Right lobe of liver (tissue), 6 donors: ENCODE data around the gene MIA3. TPM values are rescaled to one million over a fixed set of nuclear protein-coding genes. Genes with fewer than 3 reads are reported as not detected.
A peak's percentile ranks its signal among the peaks of the same experiment; 100 is the strongest.

ENCODE experiments used
- ATAC-seq, 4 donors: fragments of 200-7000 bp; cut with Tn5 transposase; one replicate each; pipeline ENCODE4 v1.9.1; 2020; ENCODE audit warnings: mild to moderate bottlenecking in 4 of 4, moderate library complexity in 4 of 4
- DNase-seq, 3 donors: peaks; one replicate each; pipeline ENCODE4 v3.0.0-alpha.2; 2020
- H3K27ac ChIP-seq, 3 donors: fragments of 200-600 bp; one replicate each; pipeline ENCODE4 v1.8.0; 2022
- H3K27me3 ChIP-seq, 2 donors: fragments of 200-600 bp; one replicate each; pipeline ENCODE4 v1.8.0; 2022
- H3K36me3 ChIP-seq, 4 donors: fragments of 200-600 bp; sonication (generic) in 1 of 4; one replicate each; pipeline versions ENCODE4 v1.5.1 to v1.8.0; 2017 to 2022; ENCODE audit warnings: control low read depth in 1 of 4
- H3K4me1 ChIP-seq, 4 donors: fragments of 200-600 bp; sonication (generic) in 1 of 4; one replicate each; pipeline versions ENCODE4 v1.5.1 to v1.8.0; 2017 to 2022; ENCODE audit warnings: control low read depth in 1 of 4
- H3K4me3 ChIP-seq, 3 donors: fragments of 200-600 bp; one replicate each; pipeline ENCODE4 v1.8.0; 2022
- H3K9me3 ChIP-seq, 4 donors: fragments of 200-600 bp; sonication (generic) in 1 of 4; one replicate each; pipeline versions ENCODE4 v1.5.1 to v1.8.0; 2017 to 2022; ENCODE audit warnings: control low read depth in 1 of 4
- POLR2A ChIP-seq: fragments of 450-650 bp; IDR thresholded peaks from one replicate; pipeline ENCODE4 v1.6.1; 2017; ENCODE audit warnings: antibody characterized with exemption, mild to moderate bottlenecking
- WGBS: methylation state at CpG from one replicate; pipeline ENCODE4 v1.1.6; 2018; ENCODE audit warnings: low coverage, low lambda C conversion rate; ENCODE audit not compliant: insufficient coverage; ENCODE audit errors: missing lambda C conversion rate; 5-methylcytosine and 5-hydroxymethylcytosine counted together
- intact Hi-C, 2 donors: fragments of 100-400 bp; cut with DNase I; formaldehyde crosslinking; loops; one replicate each; pipeline versions ENCODE4 v1.11.2 to v1.14.1; 2022
- total RNA-seq, 6 experiments: library from RNA; depleted of rRNA in 2 of 6; stranded (reverse); fragments of >200 nt in 2 of 6; fragmentation: NEBNext Ultra II Directional in 3 of 6; extraction: Animal tissue kit (Norgen Biotek cat#: 25700) in 3 of 6; gene quantifications; one replicate each; pipeline versions ENCODE4 v1.1.0 to v1.2.4, GENCODE V29; 2016 to 2023
- TF ChIP-seq, protein P1 (sequence below), 4 donors: fragments of 200-600 bp in 3 of 4; fragments of 450-650 bp in 1 of 4; IDR thresholded peaks; one replicate each; pipeline versions ENCODE4 v1.5.1 to v1.8.0; 2016 to 2022; ENCODE audit warnings: antibody characterized with exemption in 4 of 4, mild to moderate bottlenecking in 2 of 4
- donor health status: DM: no; HTN: yes; CAD: no.
- donor health status: DM: no; HTN: no; CAD: no.
- donor health status: DM: no; HTN: no; CAD: no.
- donor health status: DM: no; HTN: yes; CAD: no.
- donor health status: DM: no; HTN: yes; CAD: no.

Gene MIA3
- total RNA-seq, 6 experiments from 2014 or later: 40.6 to 89.6 (median 60.6) TPM

DNA sequence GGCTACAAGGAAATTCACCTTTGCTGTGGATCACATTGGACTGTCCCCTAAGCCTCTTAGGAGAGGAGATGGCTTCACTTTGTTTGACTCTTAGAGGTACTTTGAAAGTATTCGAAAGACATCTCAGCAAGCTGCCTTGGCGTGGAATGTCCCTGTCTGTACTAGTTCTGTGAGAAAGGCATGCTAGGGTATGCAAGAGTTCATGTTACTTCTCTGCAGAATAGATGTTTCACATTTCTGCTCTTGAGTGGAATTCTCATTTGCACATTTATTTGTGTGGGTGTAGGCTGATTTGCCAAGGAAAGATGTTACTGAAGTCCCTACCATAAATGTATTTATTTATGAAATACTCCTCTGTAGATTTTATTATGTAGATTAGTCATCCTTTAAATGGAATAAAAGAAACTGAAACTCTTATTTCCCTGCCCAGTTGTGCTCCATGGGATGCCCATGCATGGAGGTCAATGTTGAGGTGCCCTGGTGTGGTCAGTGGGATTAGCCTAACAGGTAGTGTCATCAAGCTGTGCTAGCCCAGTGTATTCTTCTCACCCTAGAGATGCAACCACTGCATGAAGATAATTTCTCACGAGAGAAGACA, 13.8 kb downstream of the MIA3 start:
- Histone ChIP-seq H3K36me3 (peaks cover 0 to 38% (median 7%) of the 10 kb centered on the region in 4 donors), H3K9me3 (no peaks in the 10 kb centered on the region), H3K27me3 (no peaks in the 10 kb centered on the region), H3K27ac (peak overlapping the region in 2 of 3 donors; percentile 21 to 30), H3K4me1 (peaks cover 0 to 25% (median 1%) of the 10 kb centered on the region in 4 donors), H3K4me3 (no peak overlapping the region)
- ATAC-seq (no peak), DNase-seq (no peak)
- WGBS: 100% methylated on average over 3 of the region's 3 CpGs
- intact Hi-C loops: loop anchor here (5.0 to 10.0 kb wide), 2 partner anchors 164 to 167 kb away; no protein-coding TSS in a partner anchor
- TF ChIP-seq, protein P1, sequence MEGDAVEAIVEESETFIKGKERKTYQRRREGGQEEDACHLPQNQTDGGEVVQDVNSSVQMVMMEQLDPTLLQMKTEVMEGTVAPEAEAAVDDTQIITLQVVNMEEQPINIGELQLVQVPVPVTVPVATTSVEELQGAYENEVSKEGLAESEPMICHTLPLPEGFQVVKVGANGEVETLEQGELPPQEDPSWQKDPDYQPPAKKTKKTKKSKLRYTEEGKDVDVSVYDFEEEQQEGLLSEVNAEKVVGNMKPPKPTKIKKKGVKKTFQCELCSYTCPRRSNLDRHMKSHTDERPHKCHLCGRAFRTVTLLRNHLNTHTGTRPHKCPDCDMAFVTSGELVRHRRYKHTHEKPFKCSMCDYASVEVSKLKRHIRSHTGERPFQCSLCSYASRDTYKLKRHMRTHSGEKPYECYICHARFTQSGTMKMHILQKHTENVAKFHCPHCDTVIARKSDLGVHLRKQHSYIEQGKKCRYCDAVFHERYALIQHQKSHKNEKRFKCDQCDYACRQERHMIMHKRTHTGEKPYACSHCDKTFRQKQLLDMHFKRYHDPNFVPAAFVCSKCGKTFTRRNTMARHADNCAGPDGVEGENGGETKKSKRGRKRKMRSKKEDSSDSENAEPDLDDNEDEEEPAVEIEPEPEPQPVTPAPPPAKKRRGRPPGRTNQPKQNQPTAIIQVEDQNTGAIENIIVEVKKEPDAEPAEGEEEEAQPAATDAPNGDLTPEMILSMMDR (IDR thresholded peaks at IDR 0.05): no peak
- no peak for TF ChIP-seq POLR2A

DNA sequence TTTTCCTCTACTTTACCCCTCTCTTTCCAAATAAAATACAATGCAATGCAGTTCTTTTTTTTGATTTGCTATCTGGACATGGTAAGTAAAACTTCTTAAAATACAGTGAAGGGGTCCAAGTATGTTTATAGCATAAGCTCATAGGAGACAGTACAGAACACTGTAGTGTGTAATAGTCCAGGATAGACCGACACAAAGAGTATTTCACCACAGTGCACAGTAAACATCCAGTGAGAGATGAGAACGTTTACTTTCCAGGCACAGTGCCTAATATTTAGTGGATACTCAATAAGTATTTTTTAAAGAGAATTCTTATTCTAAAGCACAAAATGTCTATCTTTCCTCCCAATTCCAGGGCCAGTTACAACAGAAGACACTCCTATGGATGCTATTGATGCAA, 14.9 kb downstream of the MIA3 start:
- Histone ChIP-seq H3K9me3 (no peaks in the 10 kb centered on the region), H3K27ac (peak overlapping the region in 2 of 3 donors; percentile 38 to 56), H3K27me3 (no peaks in the 10 kb centered on the region), H3K4me3 (no peak overlapping the region), H3K4me1 (peaks cover 0 to 18% (median 0%) of the 10 kb centered on the region in 4 donors), H3K36me3 (peaks cover 0 to 31% (median 6%) of the 10 kb centered on the region in 4 donors)
- DNase-seq (no peak), ATAC-seq (peak; percentile 89 to 92 (median 90))
- no peak for TF ChIP-seq POLR2A
- intact Hi-C loops: loop anchor here (5.0 to 10.0 kb wide), 2 partner anchors 165 to 168 kb away; no protein-coding TSS in a partner anchor
- 27% methylated on average over 2 of the region's 2 CpGs for WGBS

DNA sequence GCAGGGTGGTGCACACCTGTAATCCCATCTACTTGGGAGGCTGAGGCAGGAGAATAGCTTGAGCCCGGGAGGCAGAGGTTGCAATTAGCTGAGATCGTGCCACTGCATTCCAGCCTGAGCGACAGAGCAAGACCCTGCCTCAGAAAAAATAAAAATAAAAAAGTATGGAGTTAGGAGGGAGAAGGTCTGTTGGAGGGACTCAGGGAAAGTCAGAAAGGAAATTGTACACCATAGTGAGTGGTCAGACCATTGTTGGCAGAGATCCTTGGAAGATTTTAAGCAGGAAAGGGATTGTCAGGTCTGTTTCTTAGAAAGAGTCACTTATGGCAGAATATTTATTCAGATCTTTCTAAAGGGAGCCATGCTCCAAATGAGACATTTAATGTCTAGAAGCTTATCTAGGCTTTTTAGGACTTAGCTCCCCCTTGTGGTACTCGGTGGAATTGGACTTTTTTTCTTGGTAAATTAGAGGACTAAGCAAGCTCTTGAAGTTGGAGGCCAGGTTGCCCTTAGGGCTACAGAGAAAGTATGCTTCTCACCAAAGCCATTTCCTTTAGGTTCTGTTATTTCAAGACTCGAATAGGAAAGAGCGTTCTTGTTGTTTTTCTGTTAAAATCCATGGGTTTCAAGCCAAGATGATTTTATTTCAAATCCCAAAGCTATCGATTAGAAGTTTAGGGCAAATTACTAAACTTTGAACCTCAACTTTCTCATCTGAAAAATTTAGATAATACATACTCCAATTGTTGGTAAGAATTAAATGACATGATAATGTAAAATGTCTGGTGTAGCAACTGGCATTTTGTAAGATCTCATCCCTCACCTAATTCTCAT, 16.5 kb downstream of the MIA3 start:
- no peak overlapping the region for H3K4me3 ChIP-seq
- intact Hi-C loops: loop anchor here (5.0 to 10.0 kb wide), 2 partner anchors 167 to 170 kb away; no protein-coding TSS in a partner anchor
- 36% methylated on average over 7 of the region's 7 CpGs for WGBS
- peak; percentile 85 to 91 (median 88) for ATAC-seq
- TF ChIP-seq, protein P1 (IDR thresholded peaks at IDR 0.05): peak; percentile 89 to 93 (median 91)
- TF ChIP-seq POLR2A: no peak
- peak overlapping the region in 2 of 3 donors; percentile 17 to 24 for H3K27ac ChIP-seq
- no peaks in the 10 kb centered on the region for H3K27me3 ChIP-seq
- peaks cover 0 to 22% (median 4%) of the 10 kb centered on the region in 4 donors for H3K36me3 ChIP-seq
- DNase-seq: peak in 1 of 3 donors; percentile 67
- H3K9me3 ChIP-seq: no peaks in the 10 kb centered on the region
- peaks cover 0 to 17% (median 0%) of the 10 kb centered on the region in 4 donors for H3K4me1 ChIP-seq

DNA sequence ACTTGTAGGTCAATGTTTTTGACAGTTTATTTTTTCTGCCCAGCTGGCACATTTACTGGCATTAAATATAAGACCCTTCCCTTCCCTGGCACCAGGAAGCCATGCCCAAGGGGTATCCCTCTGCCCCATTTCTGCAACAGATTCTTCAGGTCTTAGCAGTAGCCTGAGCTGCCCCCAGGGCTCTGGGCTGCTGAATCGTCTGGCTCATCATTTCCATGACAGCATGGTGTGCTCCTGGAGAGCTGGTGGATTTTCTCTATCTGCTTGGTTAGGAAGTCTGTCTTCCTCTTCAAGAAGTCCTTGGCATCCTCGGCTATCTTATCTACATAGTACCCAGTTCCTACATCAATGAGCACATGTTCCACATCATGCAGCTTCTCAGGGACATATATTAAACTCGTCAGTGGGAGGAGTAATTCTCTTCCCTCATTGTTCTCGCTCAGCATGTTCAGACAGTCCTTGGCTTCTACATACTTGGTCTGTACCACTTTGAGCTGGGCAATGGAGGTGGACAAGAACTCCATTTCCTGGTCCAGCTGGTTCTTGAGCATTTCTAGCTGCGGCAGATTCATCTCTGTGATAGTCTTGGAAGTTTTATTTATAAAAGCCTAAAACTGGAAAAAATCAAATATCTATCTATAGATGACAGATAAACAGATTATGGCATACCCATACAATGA, 23.5 kb downstream of the MIA3 start:
- TF ChIP-seq, protein P1 (IDR thresholded peaks at IDR 0.05): no peak
- TF ChIP-seq POLR2A: no peak
- Histone ChIP-seq H3K27ac (no peak overlapping the region), H3K36me3 (peaks cover 0 to 8% (median 3%) of the 10 kb centered on the region in 4 donors), H3K4me3 (no peak overlapping the region), H3K9me3 (no peaks in the 10 kb centered on the region), H3K27me3 (no peaks in the 10 kb centered on the region), H3K4me1 (peaks cover 0 to 8% (median 0%) of the 10 kb centered on the region in 4 donors)
- DNase-seq (no peak), ATAC-seq (no peak)
- intact Hi-C loops: no loop called here
- WGBS: 83% methylated on average over 5 of the region's 5 CpGs
